UCSD-AML1 (cell line): ENCODE results near the gene SHISA5.

ENCODE experiments used
- DNase-seq: peaks from one replicate; lab custom pipeline; 2025; ENCODE audit not compliant: unreplicated experiment; lab: John Stamatoyannopoulos, UW

Gene SHISA5

GRCh38 chr3:48418651-48419050, 85.3 kb downstream of the SHISA5 start:
- no peak for DNase-seq

GRCh38 chr3:48418140-48418539, 85.8 kb downstream of the SHISA5 start:
- no peak for DNase-seq
